Testis (tissue), 2 donors: ENCODE measurements around the gene CHIA.

ENCODE experiments used
- POLR2A ChIP-seq: fragments of 450-650 bp; IDR thresholded peaks from one replicate; pipeline ENCODE4 v1.6.1; 2017; ENCODE audit warnings: antibody characterized with exemption, mild to moderate bottlenecking, moderate library complexity
- TF ChIP-seq, protein P1 (sequence below), 3 experiments: fragments of 450-650 bp in 2 of 3; fragments of 200-600 bp in 1 of 3; sonication (generic) in 1 of 3; IDR thresholded peaks; one replicate each; pipeline ENCODE4 v1.5.1; 2016 to 2019; ENCODE audit warnings: antibody characterized with exemption in 3 of 3, mild to moderate bottlenecking in 2 of 3, moderate library complexity in 1 of 3

DNA sequence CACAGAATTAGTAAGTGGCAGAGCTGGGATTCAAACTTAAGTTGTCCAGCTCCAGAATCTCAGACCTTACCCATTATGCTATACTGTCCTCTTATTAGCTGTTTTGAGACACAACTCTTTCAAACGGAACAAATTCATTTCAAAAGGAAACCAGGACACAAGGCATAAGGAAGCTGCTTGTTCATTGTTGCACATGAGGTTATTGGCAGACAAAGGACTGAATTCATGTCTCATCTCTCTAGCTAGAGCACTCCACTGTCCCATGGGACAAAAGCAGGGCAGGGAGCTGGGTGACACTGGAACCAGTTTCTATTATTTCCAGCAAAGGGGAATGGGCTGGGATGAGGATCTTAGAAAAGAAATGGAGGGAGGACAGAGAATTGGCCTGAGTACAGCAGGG is 36.8 kb upstream of the CHIA start:
- TF ChIP-seq POLR2A = no peak
- TF ChIP-seq, protein P1, sequence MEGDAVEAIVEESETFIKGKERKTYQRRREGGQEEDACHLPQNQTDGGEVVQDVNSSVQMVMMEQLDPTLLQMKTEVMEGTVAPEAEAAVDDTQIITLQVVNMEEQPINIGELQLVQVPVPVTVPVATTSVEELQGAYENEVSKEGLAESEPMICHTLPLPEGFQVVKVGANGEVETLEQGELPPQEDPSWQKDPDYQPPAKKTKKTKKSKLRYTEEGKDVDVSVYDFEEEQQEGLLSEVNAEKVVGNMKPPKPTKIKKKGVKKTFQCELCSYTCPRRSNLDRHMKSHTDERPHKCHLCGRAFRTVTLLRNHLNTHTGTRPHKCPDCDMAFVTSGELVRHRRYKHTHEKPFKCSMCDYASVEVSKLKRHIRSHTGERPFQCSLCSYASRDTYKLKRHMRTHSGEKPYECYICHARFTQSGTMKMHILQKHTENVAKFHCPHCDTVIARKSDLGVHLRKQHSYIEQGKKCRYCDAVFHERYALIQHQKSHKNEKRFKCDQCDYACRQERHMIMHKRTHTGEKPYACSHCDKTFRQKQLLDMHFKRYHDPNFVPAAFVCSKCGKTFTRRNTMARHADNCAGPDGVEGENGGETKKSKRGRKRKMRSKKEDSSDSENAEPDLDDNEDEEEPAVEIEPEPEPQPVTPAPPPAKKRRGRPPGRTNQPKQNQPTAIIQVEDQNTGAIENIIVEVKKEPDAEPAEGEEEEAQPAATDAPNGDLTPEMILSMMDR (IDR thresholded peaks at IDR 0.05) = no peak
